GM10248 (cell line): ENCODE results near the gene GPATCH2.

ENCODE experiments used
- CTCF ChIA-PET: fragments of 300-600 bp; sonication (Branson Sonifier 250); formaldehyde crosslinking; extraction: SDS; loops from one replicate; lab custom pipeline; 2021; ENCODE audit warnings: antibody characterized with exemption; lab: Yijun Ruan, JAX
- POLR2A ChIA-PET: fragments of 350-650 bp; sonication (Branson Sonifier 250); formaldehyde crosslinking; extraction: SDS; loops from one replicate; lab custom pipeline; 2020; ENCODE audit warnings: antibody characterized with exemption; lab: Yijun Ruan, JAX
- DNase-seq: peaks from one replicate; pipeline ENCODE4 v3.0.0; 2012; ENCODE audit errors: extremely low spot score
- CTCF ChIP-seq: IDR thresholded peaks from 2 replicates; pipeline ENCODE4 v1.5.1; 2012; ENCODE audit warnings: mild to moderate bottlenecking, low read depth; ENCODE audit errors: extremely low read depth, missing control alignments, control extremely low read depth

GPATCH2 gene

DNA sequence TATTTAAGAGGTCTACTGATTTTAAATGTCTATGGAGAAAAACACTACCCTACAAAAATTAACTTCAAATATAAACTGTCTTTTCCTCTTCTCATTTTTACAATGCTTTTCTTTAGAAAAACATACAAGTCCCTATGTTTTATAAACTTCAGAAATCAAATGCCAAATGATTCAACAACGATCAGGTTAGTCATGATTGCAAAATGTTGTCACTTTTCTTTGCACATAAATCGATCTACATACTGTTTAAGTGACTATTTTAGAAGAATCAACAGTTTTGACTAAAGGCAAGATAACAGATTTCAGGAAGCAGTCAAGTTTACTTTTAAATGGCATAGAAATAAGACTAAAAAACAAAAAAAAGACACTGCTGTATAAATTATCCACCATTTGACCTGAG is 168.7 kb downstream of the GPATCH2 start:
- no peak for TF ChIP-seq CTCF
- no peak for DNase-seq
- ChIA-PET CTCF (no interaction called here), POLR2A (no interaction called here)

- TF ChIP-seq CTCF: no peak
- CTCF ChIA-PET: no interaction called here
- DNase-seq: no peak
- POLR2A ChIA-PET: no interaction called here
Observed at GRCh38 chr1:217457016-217457415, 173.9 kb downstream of the GPATCH2 start.

DNA sequence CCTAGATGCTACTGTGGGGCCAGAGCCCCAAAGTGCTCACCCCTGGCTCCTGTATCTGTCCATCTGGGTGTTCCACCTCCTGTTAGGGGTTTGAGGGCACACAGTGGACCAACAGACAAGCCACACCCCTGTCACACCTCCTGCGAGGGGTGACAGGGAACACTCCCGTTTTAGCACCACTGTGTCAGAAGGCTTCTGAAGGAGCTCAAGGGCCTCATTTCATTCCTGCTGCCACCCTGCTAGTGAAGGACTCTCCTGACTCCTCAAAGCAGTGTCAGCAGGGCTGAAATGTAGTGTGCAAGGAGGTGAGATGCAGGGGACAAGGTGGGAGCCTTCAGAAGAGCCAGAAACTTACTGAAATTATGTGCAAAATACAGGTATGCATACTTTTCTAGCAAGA is 174.6 kb downstream of the GPATCH2 start:
- ChIA-PET CTCF (no interaction called here), POLR2A (no interaction called here)
- no peak for TF ChIP-seq CTCF
- no peak for DNase-seq

GRCh38 chr1:217453816-217454215 is 177.1 kb downstream of the GPATCH2 start:
- ChIA-PET POLR2A (no interaction called here), CTCF (no interaction called here)
- no peak for TF ChIP-seq CTCF
- DNase-seq: no peak

DNA sequence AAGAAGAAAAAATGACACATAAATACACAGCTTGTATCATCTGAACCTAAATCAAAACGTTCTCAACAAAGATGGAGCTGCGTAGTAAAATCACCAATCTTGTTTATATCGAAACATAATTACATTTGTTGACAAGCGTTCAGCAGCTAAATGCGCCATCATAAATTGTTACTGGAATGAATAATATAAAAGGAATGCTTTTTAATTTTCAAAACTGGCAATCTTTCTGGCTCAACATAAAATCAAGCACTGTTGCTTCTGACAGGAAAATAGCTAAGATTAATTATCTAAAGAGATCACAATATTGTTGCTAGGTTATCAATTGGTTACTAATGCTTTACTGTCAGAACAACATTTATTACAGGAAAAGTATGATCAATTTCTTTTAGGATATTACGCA is 181.5 kb downstream of the GPATCH2 start:
- ChIA-PET POLR2A (no interaction called here), CTCF (interaction anchor here (1.2 kb wide), 1 partner anchor 28 kb away, joined by 3 read pairs; no protein-coding TSS in a partner anchor)
- no peak for TF ChIP-seq CTCF
- no peak for DNase-seq

- no peak for DNase-seq
- POLR2A ChIA-PET: no interaction called here
- TF ChIP-seq CTCF: no peak
- CTCF ChIA-PET: interaction anchor here (2.0 kb wide), 1 partner anchor 15 kb away, joined by 4 read pairs; no protein-coding TSS in a partner anchor
Observed at GRCh38 chr1:217443845-217444244, 187.0 kb downstream of the GPATCH2 start.

GRCh38 chr1:217437376-217437775 is 193.5 kb downstream of the GPATCH2 start:
- POLR2A ChIA-PET: no interaction called here
- no peak for DNase-seq
- TF ChIP-seq CTCF: no peak
- CTCF ChIA-PET: no interaction called here
